Nephron progenitor cell (in vitro differentiated cells): Measurements from ENCODE around the gene ACAD9.
"Not testable (repeated sequence)": the region's sequence is repeated elsewhere in the genome, so short reads cannot be mapped to it uniquely, and the experiment has no call there.

Source experiments
- DNase-seq: peaks from one replicate; pipeline ENCODE4 v3.0.0; 2021
- H3K27ac Mint-ChIP-seq: 2 replicates; pipeline ENCODE4 v1.8.0; 2021; ENCODE audit warnings: mild to moderate bottlenecking, moderate library complexity, mixed read lengths
- H3K27me3 Mint-ChIP-seq: 2 replicates; pipeline ENCODE4 v1.8.0; 2021; ENCODE audit warnings: mild to moderate bottlenecking, low read depth, mixed read lengths; ENCODE audit not compliant: poor library complexity
- H3K36me3 Mint-ChIP-seq: 2 replicates; pipeline ENCODE4 v1.8.0; 2021; ENCODE audit warnings: low read depth, mixed read lengths
- H3K4me1 Mint-ChIP-seq: 2 replicates; pipeline ENCODE4 v1.8.0; 2021; ENCODE audit warnings: mixed read lengths
- H3K4me3 Mint-ChIP-seq: 2 replicates; pipeline ENCODE4 v1.8.0; 2021; ENCODE audit warnings: mild to moderate bottlenecking, moderate library complexity, mixed read lengths
- H3K9me3 Mint-ChIP-seq: 2 replicates; pipeline ENCODE4 v1.8.0; 2021; ENCODE audit warnings: mild to moderate bottlenecking, moderate library complexity, mixed read lengths
- TF ChIP-seq, protein P1 (sequence below): fragments of 200-600 bp; sonication (generic); IDR thresholded peaks from 2 replicates; pipeline ENCODE4 v1.5.0; 2021; ENCODE audit warnings: antibody characterized with exemption

The ACAD9 gene

DNA sequence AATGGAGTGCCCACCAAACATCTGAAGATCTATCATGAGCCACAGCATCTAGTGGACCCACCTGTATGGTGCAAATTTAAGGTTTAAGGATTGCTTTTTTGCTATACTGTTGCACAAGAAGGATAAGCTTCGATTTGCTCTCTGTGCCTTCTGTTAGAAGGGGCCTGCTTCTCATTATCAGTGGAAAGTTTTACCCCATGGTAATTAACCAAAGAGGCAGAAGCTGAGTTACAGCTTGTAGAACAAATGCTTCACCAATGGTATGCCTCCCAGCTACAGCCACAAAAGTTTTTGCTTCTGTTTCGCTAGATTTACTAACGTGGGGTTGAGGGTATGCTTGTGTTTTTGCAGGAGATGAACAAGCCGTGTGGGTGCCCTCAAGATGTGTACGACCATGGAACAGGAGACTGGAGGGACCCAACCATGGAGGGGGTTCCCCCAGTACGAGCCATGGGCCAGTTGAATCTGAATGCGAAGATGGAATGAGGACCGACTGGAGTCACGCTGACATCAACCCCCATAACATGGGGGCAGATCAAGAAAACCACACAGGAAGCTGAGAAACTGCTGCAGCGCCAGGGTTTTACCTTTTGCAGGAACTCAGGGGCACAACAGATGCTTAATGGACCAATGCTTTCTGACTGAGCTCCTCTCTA lies 43.5 kb downstream of the ACAD9 start:
- Mint-ChIP-seq H3K36me3 (peaks cover 65% of the 10 kb centered on the region), H3K4me1 (no peaks in the 10 kb centered on the region), H3K9me3 (peaks cover 93% of the 10 kb centered on the region), H3K27me3 (peaks cover 8% of the 10 kb centered on the region), H3K27ac (no peak overlapping the region), H3K4me3 (no peak overlapping the region)
- TF ChIP-seq, protein P1, sequence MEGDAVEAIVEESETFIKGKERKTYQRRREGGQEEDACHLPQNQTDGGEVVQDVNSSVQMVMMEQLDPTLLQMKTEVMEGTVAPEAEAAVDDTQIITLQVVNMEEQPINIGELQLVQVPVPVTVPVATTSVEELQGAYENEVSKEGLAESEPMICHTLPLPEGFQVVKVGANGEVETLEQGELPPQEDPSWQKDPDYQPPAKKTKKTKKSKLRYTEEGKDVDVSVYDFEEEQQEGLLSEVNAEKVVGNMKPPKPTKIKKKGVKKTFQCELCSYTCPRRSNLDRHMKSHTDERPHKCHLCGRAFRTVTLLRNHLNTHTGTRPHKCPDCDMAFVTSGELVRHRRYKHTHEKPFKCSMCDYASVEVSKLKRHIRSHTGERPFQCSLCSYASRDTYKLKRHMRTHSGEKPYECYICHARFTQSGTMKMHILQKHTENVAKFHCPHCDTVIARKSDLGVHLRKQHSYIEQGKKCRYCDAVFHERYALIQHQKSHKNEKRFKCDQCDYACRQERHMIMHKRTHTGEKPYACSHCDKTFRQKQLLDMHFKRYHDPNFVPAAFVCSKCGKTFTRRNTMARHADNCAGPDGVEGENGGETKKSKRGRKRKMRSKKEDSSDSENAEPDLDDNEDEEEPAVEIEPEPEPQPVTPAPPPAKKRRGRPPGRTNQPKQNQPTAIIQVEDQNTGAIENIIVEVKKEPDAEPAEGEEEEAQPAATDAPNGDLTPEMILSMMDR, result no peak
- DNase-seq, result no peak

DNA sequence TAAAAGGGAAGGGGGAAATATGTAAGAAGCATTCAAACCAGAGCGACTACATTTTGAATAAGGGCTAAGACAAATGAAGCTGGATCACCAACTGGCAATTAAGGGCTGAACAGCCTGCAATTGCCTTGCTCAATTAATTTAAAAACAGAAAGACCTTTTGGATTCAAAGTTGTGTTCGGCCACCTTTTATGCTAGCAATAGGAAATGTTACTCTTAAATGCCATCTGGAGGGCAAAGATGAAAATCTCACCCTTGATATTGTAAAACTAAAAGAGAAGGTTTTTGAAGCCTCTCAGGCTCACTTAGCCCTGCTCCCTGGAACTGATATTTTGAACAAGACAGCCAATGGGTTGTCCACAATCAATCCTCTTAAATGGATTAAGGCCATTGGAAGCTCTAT lies 44.2 kb downstream of the ACAD9 start:
- Mint-ChIP-seq H3K27me3 (peaks cover 8% of the 10 kb centered on the region), H3K27ac (no peak overlapping the region), H3K4me1 (no peaks in the 10 kb centered on the region), H3K36me3 (peaks cover 59% of the 10 kb centered on the region), H3K9me3 (peaks cover 94% of the 10 kb centered on the region), H3K4me3 (no peak overlapping the region)
- DNase-seq, result no peak
- TF ChIP-seq, protein P1, result no peak

DNA sequence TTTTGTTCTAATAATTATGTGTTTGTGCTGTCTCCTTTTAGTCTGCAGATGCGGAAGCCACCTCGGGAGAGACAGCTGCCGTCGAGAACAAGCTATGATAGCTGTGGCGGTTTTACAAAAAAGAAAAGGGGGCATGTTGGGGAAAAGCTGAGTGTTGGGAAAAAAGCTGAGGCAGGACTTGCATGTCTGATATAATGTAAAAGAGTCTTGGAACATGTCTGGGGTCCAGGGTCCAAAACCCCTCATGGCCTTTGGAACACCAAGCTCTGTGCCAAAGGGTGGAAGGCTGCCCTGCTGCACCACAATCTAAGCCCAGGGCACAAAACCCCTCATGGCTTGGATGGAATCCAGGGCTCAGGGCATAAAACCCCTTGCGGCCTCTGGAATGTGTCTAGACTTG lies 44.6 kb downstream of the ACAD9 start:
- peaks cover 55% of the 10 kb centered on the region for H3K36me3 Mint-ChIP-seq
- H3K4me3 Mint-ChIP-seq, result not testable (repeated sequence)

DNA sequence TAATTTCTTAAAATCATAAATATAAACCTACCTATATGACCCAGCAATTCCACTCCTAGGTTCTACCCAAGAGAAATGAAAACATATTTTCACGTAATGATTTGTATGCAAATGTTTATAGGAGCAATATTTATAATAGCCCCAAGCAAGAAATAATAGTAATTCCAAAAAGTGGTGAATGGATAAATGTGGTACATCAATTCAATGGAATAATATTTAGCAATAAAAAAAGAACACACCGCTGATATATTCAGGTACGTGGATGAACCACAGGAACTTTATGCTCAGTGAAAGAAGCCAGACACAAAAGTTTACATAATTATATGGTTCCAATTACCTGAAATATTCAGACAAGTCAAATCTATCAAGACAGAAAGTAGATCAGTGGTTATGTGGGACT lies 49.9 kb downstream of the ACAD9 start:
- peaks cover 46% of the 10 kb centered on the region for H3K27me3 Mint-ChIP-seq

More for the DNA sequence above, 44.6 kb downstream of the ACAD9 start:
- not testable (repeated sequence) for H3K27ac Mint-ChIP-seq, DNase-seq, H3K27me3 Mint-ChIP-seq, H3K4me1 Mint-ChIP-seq
- peaks cover 95% of the 10 kb centered on the region for H3K9me3 Mint-ChIP-seq

DNA sequence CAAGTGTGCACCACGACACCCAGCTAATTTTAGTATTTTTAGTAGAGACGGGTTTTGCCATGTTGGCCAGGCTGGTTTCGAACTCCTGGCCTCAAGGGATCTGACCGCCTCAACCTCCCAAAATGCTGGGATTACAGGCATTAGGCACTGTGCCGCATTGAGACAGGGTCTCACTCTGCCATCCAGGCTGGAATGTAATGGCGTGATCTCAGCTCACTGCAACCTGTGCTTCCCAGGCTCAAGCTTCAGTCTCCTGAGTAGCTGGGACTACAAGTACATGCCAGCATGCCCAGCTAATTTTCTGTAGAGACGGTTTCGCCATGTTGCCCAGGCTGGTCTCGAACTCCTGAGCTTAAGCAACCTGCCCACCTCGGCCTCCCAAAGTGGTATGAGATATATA lies 51.6 kb downstream of the ACAD9 start:
- peaks cover 44% of the 10 kb centered on the region for H3K27me3 Mint-ChIP-seq
- no peak overlapping the region for H3K4me3 Mint-ChIP-seq
- TF ChIP-seq, protein P1, result no peak
- DNase-seq, result no peak
- H3K4me1 Mint-ChIP-seq, result no peaks in the 10 kb centered on the region
- H3K36me3 Mint-ChIP-seq, result no peaks in the 10 kb centered on the region
- H3K9me3 Mint-ChIP-seq, result peaks cover 37% of the 10 kb centered on the region
- H3K27ac Mint-ChIP-seq, result no peak overlapping the region

More for the DNA sequence above, 49.9 kb downstream of the ACAD9 start:
- Mint-ChIP-seq H3K9me3 (peaks cover 54% of the 10 kb centered on the region), H3K27ac (no peak overlapping the region), H3K4me1 (no peaks in the 10 kb centered on the region), H3K36me3 (peaks cover 13% of the 10 kb centered on the region), H3K4me3 (no peak overlapping the region)
- TF ChIP-seq, protein P1, result no peak
- DNase-seq, result no peak

DNA sequence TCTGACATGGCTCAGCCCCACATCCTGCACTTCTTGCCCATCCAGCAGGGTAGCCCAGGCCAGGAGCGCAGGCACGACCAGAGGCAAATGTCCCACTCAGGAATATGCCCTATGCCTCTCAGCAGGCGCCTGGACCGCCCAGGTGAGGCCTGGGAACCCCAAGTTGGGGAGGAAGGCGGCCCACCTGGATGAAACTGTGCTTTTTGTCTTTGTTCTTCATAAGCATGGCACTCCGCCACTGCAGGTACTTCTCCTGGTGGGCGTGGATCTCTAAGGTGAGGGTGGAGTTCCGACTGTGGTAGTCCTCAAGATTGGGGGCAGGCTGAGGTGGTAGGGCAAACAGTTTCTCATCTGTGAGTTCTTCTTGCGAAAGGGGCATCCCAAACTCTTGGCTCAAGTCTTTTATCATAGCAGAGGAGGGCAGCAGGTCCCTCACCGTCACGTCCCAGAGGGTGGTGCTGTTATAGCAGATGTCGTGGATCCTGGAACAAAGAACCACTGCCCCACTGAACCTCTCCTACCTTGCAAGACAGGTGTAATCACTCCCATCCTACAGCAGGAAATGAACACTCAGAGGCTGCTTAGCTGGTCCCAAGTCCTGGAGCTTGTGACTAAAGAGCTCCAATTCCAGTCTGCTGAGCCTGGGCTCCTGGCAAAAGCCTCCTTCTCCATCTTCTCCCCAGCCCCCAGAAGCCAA lies 53.2 kb downstream of the ACAD9 start:
- Mint-ChIP-seq H3K9me3 (peaks cover 24% of the 10 kb centered on the region), H3K27me3 (peaks cover 44% of the 10 kb centered on the region), H3K27ac (no peak overlapping the region), H3K36me3 (no peaks in the 10 kb centered on the region), H3K4me3 (no peak overlapping the region), H3K4me1 (no peaks in the 10 kb centered on the region)
- DNase-seq, result no peak
- TF ChIP-seq, protein P1, result no peak
